Sigmoid colon (tissue), 7 donors: ENCODE results near the gene PPP1R7. TPM values are rescaled to one million over a fixed set of nuclear protein-coding genes. Genes with fewer than 3 reads are reported as not detected.

ENCODE experiments used
- DNase-seq: peaks from one replicate; pipeline ENCODE4 v3.0.0-alpha.2; 2019
- H3K27ac ChIP-seq, 4 donors: fragments of 200-600 bp; sonication (generic); one replicate each; pipeline ENCODE4 v1.5.1; 2016 to 2019; ENCODE audit warnings: mild to moderate bottlenecking in 1 of 4
- H3K27me3 ChIP-seq, 3 donors: fragments of 200-600 bp; sonication (generic); one replicate each; pipeline ENCODE4 v1.5.1; 2019; ENCODE audit warnings: mild to moderate bottlenecking in 1 of 3
- H3K36me3 ChIP-seq, 4 donors: fragments of 200-600 bp; sonication (generic); one replicate each; pipeline ENCODE4 v1.5.1; 2016 to 2019
- H3K4me1 ChIP-seq, 4 donors: fragments of 200-600 bp; sonication (generic); one replicate each; pipeline ENCODE4 v1.5.1; 2017 to 2019
- H3K4me3 ChIP-seq, 4 donors: fragments of 200-600 bp; sonication (generic); one replicate each; pipeline ENCODE4 v1.5.1; 2017 to 2019; ENCODE audit warnings: mild to moderate bottlenecking in 2 of 4, moderate library complexity in 1 of 4
- H3K9me3 ChIP-seq, 4 donors: fragments of 200-600 bp in 3 of 4; sonication (generic) in 3 of 4; one replicate each; pipeline versions ENCODE4 v1.5.1 to v1.6.1; 2013 to 2019
- CTCF ChIP-seq, 4 experiments: fragments of 450-650 bp in 3 of 4; fragments of 200-600 bp in 1 of 4; IDR thresholded peaks; one replicate each; pipeline ENCODE4 v1.5.1; 2016 to 2019; ENCODE audit warnings: antibody characterized with exemption in 4 of 4, mild to moderate bottlenecking in 3 of 4, moderate library complexity in 2 of 4
- EP300 ChIP-seq, 4 donors: sonication (generic); formaldehyde crosslinking; IDR thresholded peaks; one replicate each; pipeline ENCODE4 v1.6.1; 2017; ENCODE audit warnings: antibody characterized with exemption in 4 of 4
- POLR2A ChIP-seq, 2 donors: fragments of 450-650 bp; IDR thresholded peaks; one replicate each; pipeline ENCODE4 v1.6.1; 2016; ENCODE audit warnings: antibody characterized with exemption in 2 of 2, mild to moderate bottlenecking in 2 of 2, moderate library complexity in 2 of 2
- POLR2AphosphoS5 ChIP-seq, 4 donors: sonication (generic); formaldehyde crosslinking; IDR thresholded peaks; one replicate each; pipeline ENCODE4 v1.6.1; 2017; ENCODE audit warnings: antibody characterized with exemption in 4 of 4
- WGBS, 2 donors: extraction: QIAGEN DNeasy Blood & Tissue Kit; methylation state at CpG; one replicate each; pipeline ENCODE4 v1.1.7; 2013; 5-methylcytosine and 5-hydroxymethylcytosine counted together
- intact Hi-C: fragments of 100-400 bp; cut with DNase I; formaldehyde crosslinking; loops from one replicate; pipeline ENCODE4 v1.15.1; 2023
- polyA plus RNA-seq, 3 donors: library from polyadenylated mRNA; stranded (reverse); fragments of 200-250 nt; gene quantifications; one replicate each; pipeline ENCODE4 v1.2.3, GENCODE V29; 2013
- small RNA-seq, 3 donors: library from RNA; depleted of rRNA; stranded (forward); fragments of <200 nt; gene quantifications; one replicate each; pipeline ENCODE3, GENCODE V24; 2016
- total RNA-seq, 4 donors: library from RNA; depleted of rRNA; stranded (reverse); fragments of >200 nt; gene quantifications; one replicate each; pipeline ENCODE4 v1.1.0, GENCODE V29; 2016
- donor health status: healthy with polysubstance abuse.
- donor health status: Bipolar disorder and iron deficiency.
- donor health status: healthy.

PPP1R7 gene
- total and polyA plus RNA-seq, 7 donors: 41.3 to 89.7 (median 63.5) TPM

DNA sequence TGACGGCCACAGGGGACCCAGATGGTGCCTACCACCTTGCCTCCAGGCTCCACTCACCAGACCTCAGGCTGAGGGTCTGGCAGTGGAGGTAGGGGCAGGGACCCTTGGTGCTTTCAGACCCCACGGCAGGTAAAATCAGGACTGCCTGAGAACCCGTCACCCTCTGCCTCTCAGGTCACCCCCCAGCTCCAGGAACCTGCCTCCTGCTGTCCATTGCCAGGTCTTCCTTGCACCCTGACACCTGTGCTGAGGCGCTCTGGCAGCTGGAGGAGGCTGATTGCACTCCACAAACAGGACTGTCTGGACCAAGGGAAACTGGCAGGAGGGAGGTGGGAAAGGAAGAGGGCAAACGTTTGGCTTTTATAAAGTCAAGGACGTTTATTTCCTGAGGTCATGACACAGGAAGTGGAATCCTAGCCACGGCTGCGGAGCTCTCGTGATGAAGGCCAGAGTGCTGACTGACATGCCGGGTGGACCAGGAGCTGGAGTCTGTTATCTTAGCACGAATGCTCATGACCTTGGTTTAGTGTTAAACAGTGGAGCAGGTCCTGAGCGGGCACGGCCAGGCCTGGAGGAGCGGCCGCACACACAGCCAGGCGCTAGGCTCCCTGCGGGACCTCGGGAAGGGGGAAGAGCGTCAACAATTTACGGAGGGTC, 78.7 kb downstream of the PPP1R7 start:
- Histone ChIP-seq H3K4me3 (no peak overlapping the region), H3K4me1 (peaks cover 0 to 10% (median 7%) of the 10 kb centered on the region in 4 donors), H3K9me3 (no peaks in the 10 kb centered on the region), H3K27ac (no peak overlapping the region), H3K36me3 (peaks cover 55 to 89% (median 73%) of the 10 kb centered on the region in 4 donors), H3K27me3 (no peaks in the 10 kb centered on the region)
- intact Hi-C loops: no loop called here
- DNase-seq: no peak
- TF ChIP-seq POLR2AphosphoS5 (IDR thresholded peaks at IDR 0.05) (no peak), POLR2A (IDR thresholded peaks at IDR 0.05) (no peak), EP300 (IDR thresholded peaks at IDR 0.05) (no peak), CTCF (IDR thresholded peaks at IDR 0.05) (no peak)
- 81 to 83% methylated on average over 20 of the region's 20 CpGs for WGBS, 2 donors

GRCh38 chr2:241229563-241230401, 79.5 kb downstream of the PPP1R7 start:
- Histone ChIP-seq H3K27me3 (no peaks in the 10 kb centered on the region), H3K4me3 (no peak overlapping the region), H3K27ac (no peak overlapping the region), H3K36me3 (peaks cover 63 to 97% (median 81%) of the 10 kb centered on the region in 4 donors), H3K9me3 (no peaks in the 10 kb centered on the region), H3K4me1 (peaks cover 0 to 2% (median 0%) of the 10 kb centered on the region in 4 donors)
- 93 to 94% methylated on average over 29 of the region's 29 CpGs for WGBS, 2 donors
- intact Hi-C loops: no loop called here
- DNase-seq: no peak
- TF ChIP-seq POLR2A (IDR thresholded peaks at IDR 0.05) (no peak), EP300 (IDR thresholded peaks at IDR 0.05) (no peak), CTCF (IDR thresholded peaks at IDR 0.05) (no peak), POLR2AphosphoS5 (IDR thresholded peaks at IDR 0.05) (no peak)

GRCh38 chr2:241230435-241230834, 80.2 kb downstream of the PPP1R7 start:
- no peaks in the 10 kb centered on the region for H3K27me3 ChIP-seq
- H3K4me3 ChIP-seq: no peak overlapping the region
- H3K4me1 ChIP-seq: no peaks in the 10 kb centered on the region
- intact Hi-C loops: no loop called here
- no peak for DNase-seq
- TF ChIP-seq EP300 (IDR thresholded peaks at IDR 0.05): no peak
- TF ChIP-seq POLR2AphosphoS5 (IDR thresholded peaks at IDR 0.05): no peak
- no peak for TF ChIP-seq CTCF (IDR thresholded peaks at IDR 0.05)
- no peak for TF ChIP-seq POLR2A (IDR thresholded peaks at IDR 0.05)
- H3K27ac ChIP-seq: no peak overlapping the region
- H3K9me3 ChIP-seq: no peaks in the 10 kb centered on the region
- WGBS, 2 donors: 96 to 97% methylated on average over 19 of the region's 19 CpGs
- peaks cover 65 to 99% (median 87%) of the 10 kb centered on the region in 4 donors for H3K36me3 ChIP-seq

DNA sequence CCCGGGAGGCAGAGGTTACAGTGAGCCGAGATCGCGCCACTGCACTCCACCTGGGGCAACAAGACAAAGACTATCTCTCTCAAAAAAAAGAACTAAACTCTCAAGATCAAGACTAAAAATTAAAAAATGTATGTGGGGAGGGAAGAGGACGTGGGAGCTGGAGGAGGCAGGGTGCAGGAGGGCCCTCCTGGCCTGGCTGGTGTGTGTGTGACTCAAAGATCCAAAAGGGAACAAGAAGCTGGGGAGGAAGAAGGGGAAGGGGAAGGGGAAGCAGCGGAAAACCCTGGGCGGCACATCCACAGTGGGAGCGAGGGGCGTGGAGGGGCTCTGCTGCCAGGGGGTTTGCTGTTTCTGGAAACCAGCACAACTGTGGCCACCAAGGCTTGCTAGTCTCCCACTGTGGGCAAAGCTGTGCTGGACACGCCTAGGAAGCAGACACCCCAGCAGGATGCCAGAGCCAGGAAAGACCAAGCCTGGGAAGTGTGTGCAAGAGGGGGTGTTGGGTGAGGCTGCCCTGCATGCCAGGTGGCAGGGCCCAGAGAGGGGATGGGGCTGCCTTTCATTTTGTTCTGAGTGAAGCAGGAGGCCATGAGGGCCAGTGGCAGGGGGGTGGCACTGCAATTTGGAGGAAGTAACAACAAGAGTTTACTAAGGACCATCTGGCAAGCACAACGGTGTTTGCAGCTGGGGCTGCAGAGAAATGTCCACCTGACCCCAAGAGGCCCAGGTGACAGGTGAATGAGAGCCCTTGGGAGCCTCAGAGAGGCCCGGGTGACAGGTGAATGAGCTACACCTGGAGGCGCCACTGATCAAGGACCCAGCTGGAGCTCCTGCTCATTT, 82.7 kb downstream of the PPP1R7 start:
- Histone ChIP-seq H3K27ac (no peak overlapping the region), H3K4me3 (no peak overlapping the region), H3K4me1 (no peaks in the 10 kb centered on the region), H3K27me3 (no peaks in the 10 kb centered on the region), H3K36me3 (peaks cover 85 to 100% (median 97%) of the 10 kb centered on the region in 4 donors), H3K9me3 (no peaks in the 10 kb centered on the region)
- intact Hi-C loops: no loop called here
- DNase-seq: no peak
- TF ChIP-seq CTCF (IDR thresholded peaks at IDR 0.05) (no peak), POLR2A (IDR thresholded peaks at IDR 0.05) (no peak), EP300 (IDR thresholded peaks at IDR 0.05) (no peak), POLR2AphosphoS5 (IDR thresholded peaks at IDR 0.05) (no peak)
- WGBS, 2 donors: 87 to 89% methylated on average over 13 of the region's 13 CpGs

Small RNAs within 50 kb of the gene (small RNA-seq; reads per million reads assigned to genes)
- gene AC005237.2: 0 reads per million in 3 donors

Other genes starting within 250 kb of the PPP1R7 start
- not detected for gene CROCC2, start 244.1 kb upstream of the PPP1R7 start, total RNA-seq
- under 1 TPM in 2 of 3 donors, not detected in 1; under 0.01 to 0.09 TPM for gene CROCC2, start 244.1 kb upstream of the PPP1R7 start, polyA plus RNA-seq
- 10 to 100 TPM in 3 of 4 donors, 1 to 10 TPM in 1; 8.3 to 37.1 (median 17.0) TPM for gene SNED1, start 151.8 kb upstream of the PPP1R7 start, total RNA-seq
- gene SNED1, start 151.8 kb upstream of the PPP1R7 start, polyA plus RNA-seq: 1 to 10 TPM in 2 of 3 donors, under 1 TPM in 1; 0.69 to 6.3 (median 3.0) TPM
- 10 to 100 TPM; 18.9 to 47.9 (median 33.2) TPM for gene MTERF4, start 48.2 kb upstream of the PPP1R7 start, total RNA-seq
- 10 to 100 TPM; 27.0 to 40.2 (median 29.1) TPM for gene MTERF4, start 48.2 kb upstream of the PPP1R7 start, polyA plus RNA-seq
- 1 to 10 TPM; 2.8 to 7.7 (median 4.7) TPM for gene PASK, start 995 bp upstream of the PPP1R7 start, total RNA-seq
- 10 to 100 TPM in 1 of 3 donors, 1 to 10 TPM in 2; 1.4 to 16.4 (median 1.8) TPM for gene PASK, start 995 bp upstream of the PPP1R7 start, polyA plus RNA-seq
- gene ANO7, start 38.2 kb downstream of the PPP1R7 start, total RNA-seq: 1 to 10 TPM in 1 of 4 donors, under 1 TPM in 1, not detected in 2; 0.41 to 1.7 TPM
- gene ANO7, start 38.2 kb downstream of the PPP1R7 start, polyA plus RNA-seq: 10 to 100 TPM in 1 of 3 donors, 1 to 10 TPM in 2; 3.9 to 39.2 (median 7.8) TPM
- 100 to 1,000 TPM; 201 to 281 (median 247) TPM for gene HDLBP, start 165.2 kb downstream of the PPP1R7 start, total RNA-seq
- 100 to 1,000 TPM; 115 to 182 (median 117) TPM for gene HDLBP, start 165.2 kb downstream of the PPP1R7 start, polyA plus RNA-seq
- gene SEPTIN2, start 165.5 kb downstream of the PPP1R7 start, total RNA-seq: 100 to 1,000 TPM; 245 to 295 (median 286) TPM
- 100 to 1,000 TPM; 135 to 178 (median 166) TPM for gene SEPTIN2, start 165.5 kb downstream of the PPP1R7 start, polyA plus RNA-seq
- 10 to 100 TPM; 19.3 to 32.6 (median 28.1) TPM for gene FARP2, start 205.8 kb downstream of the PPP1R7 start, total RNA-seq
- gene FARP2, start 205.8 kb downstream of the PPP1R7 start, polyA plus RNA-seq: 10 to 100 TPM; 24.0 to 41.6 (median 33.0) TPM